Activated CD8-positive, alpha-beta T cell treated with anti-CD3 and anti-CD28 coated beads for 36 hours (primary cell): ENCODE measurements around the gene FIBCD1. TPM values are rescaled to one million over a fixed set of nuclear protein-coding genes. Genes with fewer than 3 reads are reported as not detected.

ENCODE experiments used
- ATAC-seq: fragments of 200-7000 bp; cut with Tn5 transposase; one replicate; pipeline ENCODE4 v1.10.0; 2021; ENCODE audit warnings: mild to moderate bottlenecking, moderate library complexity
- CTCF ChIA-PET: fragments of 350-600 bp; sonication (Branson Sonifier 250); formaldehyde crosslinking; loops from one replicate; lab custom pipeline; 2021; ENCODE audit warnings: antibody characterized with exemption; lab: Charles Lee
- POLR2A ChIA-PET: fragments of 350-600 bp; sonication (Branson Sonifier 250); formaldehyde crosslinking; loops from one replicate; lab custom pipeline; 2021; ENCODE audit warnings: antibody characterized with exemption; lab: Charles Lee
- DNase-seq: peaks from one replicate; pipeline ENCODE4 v3.0.0-alpha.2; 2020
- H3K27ac Mint-ChIP-seq: one replicate; pipeline ENCODE4 v1.8.0; 2021; ENCODE audit warnings: mild to moderate bottlenecking, mixed read lengths
- H3K27me3 Mint-ChIP-seq: one replicate; pipeline ENCODE4 v1.8.0; 2021; ENCODE audit warnings: mixed read lengths
- H3K36me3 Mint-ChIP-seq: one replicate; pipeline ENCODE4 v1.8.0; 2021; ENCODE audit warnings: low read depth, mixed read lengths
- H3K4me1 Mint-ChIP-seq: one replicate; pipeline ENCODE4 v1.8.0; 2021; ENCODE audit warnings: low read depth, mixed read lengths
- H3K4me3 Mint-ChIP-seq: one replicate; pipeline ENCODE4 v1.8.0; 2021; ENCODE audit warnings: mild to moderate bottlenecking, moderate library complexity, mixed read lengths
- H3K9me3 Mint-ChIP-seq: one replicate; pipeline ENCODE4 v1.8.0; 2021; ENCODE audit warnings: mixed read lengths
- intact Hi-C: fragments of 100-400 bp; cut with micrococcal nuclease; formaldehyde crosslinking; loops from one replicate; pipeline ENCODE4 v1.10.0; 2022
- total RNA-seq, 2 experiments: library from RNA; stranded (reverse); gene quantifications; one replicate each; pipeline ENCODE4 v1.2.3, GENCODE V29; 2021
- TF ChIP-seq, protein P1 (sequence below): fragments of 200-600 bp; IDR thresholded peaks from one replicate; pipeline ENCODE4 v1.8.0; 2022; ENCODE audit warnings: antibody characterized with exemption, mild to moderate bottlenecking

The FIBCD1 gene
- total RNA-seq, 2 experiments from 2014 or later = not detected

DNA sequence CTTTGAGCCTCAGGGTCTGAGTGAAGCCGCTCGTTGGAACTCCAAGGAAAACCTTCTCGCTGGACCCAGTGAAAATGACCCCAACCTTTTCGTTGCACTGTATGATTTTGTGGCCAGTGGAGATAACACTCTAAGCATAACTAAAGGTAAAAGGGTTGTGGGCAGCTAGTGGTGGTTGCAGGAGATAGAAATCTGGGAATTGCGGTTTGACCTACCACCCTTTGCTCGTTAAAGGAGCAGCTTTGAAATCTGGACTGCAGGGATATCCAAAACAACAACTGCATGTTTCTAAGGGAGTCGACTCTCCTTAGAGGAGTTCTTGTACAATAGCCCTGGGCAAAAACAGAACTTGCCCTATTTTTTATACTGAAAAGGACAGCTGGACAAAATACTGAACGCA, 85.0 kb downstream of the FIBCD1 start:
- DNase-seq (no peak), ATAC-seq (no peak)
- H3K36me3 Mint-ChIP-seq = peaks cover 6% of the 10 kb centered on the region
- POLR2A ChIA-PET = no interaction called here
- no peaks in the 10 kb centered on the region for H3K9me3 Mint-ChIP-seq
- intact Hi-C loops = no loop called here
- no peaks in the 10 kb centered on the region for H3K27me3 Mint-ChIP-seq
- CTCF ChIA-PET = interaction anchor here (1.3 to 2.7 kb wide), 5 partner anchors 12 to 192 kb away, joined by 4 to 10 read pairs (median 4); no protein-coding TSS in a partner anchor
- no peak overlapping the region for H3K27ac Mint-ChIP-seq
- TF ChIP-seq, protein P1, sequence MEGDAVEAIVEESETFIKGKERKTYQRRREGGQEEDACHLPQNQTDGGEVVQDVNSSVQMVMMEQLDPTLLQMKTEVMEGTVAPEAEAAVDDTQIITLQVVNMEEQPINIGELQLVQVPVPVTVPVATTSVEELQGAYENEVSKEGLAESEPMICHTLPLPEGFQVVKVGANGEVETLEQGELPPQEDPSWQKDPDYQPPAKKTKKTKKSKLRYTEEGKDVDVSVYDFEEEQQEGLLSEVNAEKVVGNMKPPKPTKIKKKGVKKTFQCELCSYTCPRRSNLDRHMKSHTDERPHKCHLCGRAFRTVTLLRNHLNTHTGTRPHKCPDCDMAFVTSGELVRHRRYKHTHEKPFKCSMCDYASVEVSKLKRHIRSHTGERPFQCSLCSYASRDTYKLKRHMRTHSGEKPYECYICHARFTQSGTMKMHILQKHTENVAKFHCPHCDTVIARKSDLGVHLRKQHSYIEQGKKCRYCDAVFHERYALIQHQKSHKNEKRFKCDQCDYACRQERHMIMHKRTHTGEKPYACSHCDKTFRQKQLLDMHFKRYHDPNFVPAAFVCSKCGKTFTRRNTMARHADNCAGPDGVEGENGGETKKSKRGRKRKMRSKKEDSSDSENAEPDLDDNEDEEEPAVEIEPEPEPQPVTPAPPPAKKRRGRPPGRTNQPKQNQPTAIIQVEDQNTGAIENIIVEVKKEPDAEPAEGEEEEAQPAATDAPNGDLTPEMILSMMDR = no peak
- no peak overlapping the region for H3K4me3 Mint-ChIP-seq
- peaks cover 4% of the 10 kb centered on the region for H3K4me1 Mint-ChIP-seq

DNA sequence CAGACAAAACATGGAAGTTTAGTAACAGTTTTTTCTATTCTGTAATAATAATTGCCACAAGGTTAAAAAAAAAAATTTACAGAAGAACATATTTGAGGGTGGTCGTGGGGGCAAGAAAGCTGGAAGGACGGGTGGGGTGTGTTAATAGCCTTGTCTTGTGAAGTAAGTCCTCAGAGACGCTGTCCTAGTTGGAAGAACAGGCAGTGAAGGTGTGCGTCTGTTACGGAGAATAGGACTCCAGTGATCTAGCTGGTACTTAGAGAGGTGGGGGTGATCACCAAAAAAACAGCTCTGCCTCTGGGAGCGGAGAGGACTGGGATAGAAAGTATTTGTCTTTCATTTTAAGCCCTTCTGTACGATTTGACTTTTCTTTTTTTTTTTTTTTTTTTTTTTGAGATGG, 86.2 kb downstream of the FIBCD1 start:
- intact Hi-C loops = no loop called here
- Mint-ChIP-seq H3K27ac (no peak overlapping the region), H3K4me1 (peaks cover 4% of the 10 kb centered on the region), H3K36me3 (peaks cover 6% of the 10 kb centered on the region), H3K27me3 (no peaks in the 10 kb centered on the region), H3K4me3 (no peak overlapping the region), H3K9me3 (no peaks in the 10 kb centered on the region)
- TF ChIP-seq, protein P1 = no peak
- ChIA-PET CTCF (interaction anchor here (1.2 to 2.7 kb wide), 3 partner anchors 13 to 194 kb away, joined by 3 to 10 read pairs (median 6); no protein-coding TSS in a partner anchor), POLR2A (no interaction called here)
- no peak for DNase-seq
- no peak for ATAC-seq

Other genes with a start within 250 kb of the FIBCD1 start
- gene EXOSC2, start 245.5 kb downstream of the FIBCD1 start, total RNA-seq = 10 to 100 TPM; 82.1 to 82.5 TPM
- gene ABL1, start 104.0 kb downstream of the FIBCD1 start, total RNA-seq = 10 to 100 TPM; 30.2 to 33.0 TPM
- gene QRFP, start 42.4 kb downstream of the FIBCD1 start, total RNA-seq = not detected
- gene LAMC3, start 69.9 kb upstream of the FIBCD1 start, total RNA-seq = under 1 TPM; 0.09 to 0.43 TPM
- gene AIF1L, start 157.3 kb upstream of the FIBCD1 start, total RNA-seq = 1 to 10 TPM in 1 of 2 experiments, under 1 TPM in 1; 0.72 to 1.9 TPM
- gene NUP214, start 186.3 kb upstream of the FIBCD1 start, total RNA-seq = 10 to 100 TPM; 57.6 to 58.3 TPM